Parathyroid adenoma (tissue), 2 donors: Measurements from ENCODE around the gene NHERF1.

ENCODE experiments used
- H2AFZ ChIP-seq: fragments of 300-600 bp; sonication (generic); one replicate; pipeline ENCODE4 v1.7.0; 2017; ENCODE audit warnings: antibody characterized with exemption, mild to moderate bottlenecking
- H3K27ac ChIP-seq: fragments of 300-600 bp; sonication (generic); one replicate; pipeline ENCODE4 v1.7.0; 2017
- H3K27me3 ChIP-seq: fragments of 300-600 bp; sonication (generic); one replicate; pipeline ENCODE4 v1.7.0; 2017; ENCODE audit warnings: low read length; ENCODE audit not compliant: control insufficient read depth, insufficient read depth
- H3K36me3 ChIP-seq: fragments of 300-600 bp; sonication (generic); one replicate; pipeline ENCODE4 v1.7.0; 2017; ENCODE audit warnings: low read length; ENCODE audit not compliant: control insufficient read depth, insufficient read depth
- H3K4me1 ChIP-seq: fragments of 300-600 bp; sonication (generic); one replicate; pipeline ENCODE4 v1.7.0; 2017; ENCODE audit warnings: control low read depth
- H3K4me2 ChIP-seq: fragments of 300-600 bp; sonication (generic); one replicate; pipeline ENCODE4 v1.7.0; 2017; ENCODE audit warnings: low read length
- H3K4me3 ChIP-seq: fragments of 300-600 bp; sonication (generic); one replicate; pipeline ENCODE4 v1.7.0; 2017; ENCODE audit warnings: low read depth, low read length
- H3K79me2 ChIP-seq: fragments of 300-600 bp; sonication (generic); one replicate; pipeline ENCODE4 v1.7.0; 2017; ENCODE audit warnings: control low read depth
- H3K9ac ChIP-seq: fragments of 300-600 bp; sonication (generic); one replicate; pipeline ENCODE4 v1.7.0; 2017; ENCODE audit warnings: mild to moderate bottlenecking
- H3K9me3 ChIP-seq: fragments of 300-600 bp; sonication (generic); one replicate; pipeline ENCODE4 v1.7.0; 2017; ENCODE audit warnings: low read length; ENCODE audit not compliant: control insufficient read depth
- TF ChIP-seq, protein P1 (sequence below): fragments of 300-600 bp; sonication (generic); IDR thresholded peaks from one replicate; pipeline ENCODE4 v1.7.0; 2017; ENCODE audit warnings: antibody characterized with exemption, mild to moderate bottlenecking
- donor health status: primary hyperparathyroidism.

The NHERF1 gene

DNA sequence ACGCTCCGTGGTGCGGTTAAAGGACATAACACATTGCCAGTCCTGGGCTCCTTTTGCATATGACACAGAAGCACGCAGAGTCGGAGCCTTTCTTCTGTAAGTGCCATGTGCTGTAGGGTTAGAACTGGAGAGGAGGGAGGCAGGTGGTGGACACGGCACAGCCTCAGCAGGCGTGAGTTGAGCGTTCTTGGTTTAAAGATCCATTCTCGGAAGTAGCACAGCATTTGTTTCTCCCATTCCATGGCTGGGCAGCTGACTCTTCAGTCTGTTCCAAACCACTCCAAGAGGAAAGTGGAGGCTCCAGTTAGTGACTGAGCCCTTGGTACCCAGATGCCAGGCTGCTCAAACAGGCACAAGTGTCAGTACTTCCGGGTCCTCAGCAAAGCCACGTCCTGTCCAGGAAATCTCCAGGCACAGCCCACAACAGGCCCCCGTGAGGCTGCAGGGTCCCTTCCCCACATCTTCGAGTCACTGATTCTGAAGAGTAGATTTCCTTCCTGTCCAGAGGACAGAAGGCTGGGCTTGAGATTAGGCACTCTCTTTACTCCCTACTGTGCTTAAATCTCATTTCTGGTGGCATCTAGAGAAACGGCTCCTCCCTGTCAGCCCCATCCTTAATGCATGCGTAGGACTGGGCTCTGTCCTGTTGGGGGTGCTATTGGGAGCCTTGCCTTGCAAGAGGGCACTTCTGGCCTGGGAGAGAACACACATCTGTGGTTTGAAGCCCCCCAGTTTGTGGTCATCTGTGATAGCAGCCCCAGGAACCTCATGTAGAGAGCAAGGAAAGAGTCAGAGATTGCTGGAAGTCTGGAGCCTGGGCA, 67.3 kb downstream of the NHERF1 start:
- peaks cover 16% of the 10 kb centered on the region for H3K4me1 ChIP-seq
- peak overlapping the region; percentile 27 for H3K4me2 ChIP-seq

DNA sequence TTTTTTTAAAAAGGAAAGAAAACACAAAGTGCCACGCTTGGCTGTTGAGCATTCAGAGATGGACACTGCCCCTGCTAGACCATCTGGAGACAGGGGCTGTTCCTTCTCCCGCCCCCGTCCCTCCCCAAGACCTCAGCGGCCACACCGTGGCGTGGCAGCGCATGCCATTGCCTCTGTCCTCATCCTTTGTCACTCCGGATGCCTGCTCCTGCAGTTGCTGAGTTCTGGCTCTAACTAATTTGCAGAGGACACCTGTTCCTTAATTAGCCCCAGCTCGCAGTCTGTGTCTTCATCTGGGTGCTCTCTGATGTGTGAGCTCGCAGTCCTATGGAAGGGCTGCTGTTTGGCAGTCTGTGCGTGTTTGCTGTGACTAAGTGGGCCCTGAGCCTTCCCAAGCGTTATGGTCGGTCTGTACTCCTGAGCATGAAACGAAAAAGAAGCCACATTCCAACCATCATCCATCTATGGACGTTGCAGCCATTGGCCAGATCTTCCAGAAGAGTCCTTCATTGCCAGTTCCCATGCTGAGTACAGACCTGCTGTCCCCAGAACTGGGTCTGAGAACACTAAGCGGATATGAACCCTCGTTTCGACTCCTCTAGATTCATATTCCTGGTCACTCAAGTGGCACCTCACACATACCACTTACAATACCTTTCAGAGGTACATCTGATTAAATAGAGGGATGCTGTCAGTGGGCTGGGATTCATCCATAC, 68.6 kb downstream of the NHERF1 start:
- H3K36me3 ChIP-seq, result no peaks in the 10 kb centered on the region
- H3K79me2 ChIP-seq, result peaks cover 2% of the 10 kb centered on the region
- H3K9ac ChIP-seq, result no peak overlapping the region
- H3K27me3 ChIP-seq, result no peaks in the 10 kb centered on the region
- H3K4me2 ChIP-seq, result no peak overlapping the region
- no peak overlapping the region for H2AFZ ChIP-seq
- H3K4me3 ChIP-seq, result no peak overlapping the region
- peaks cover 16% of the 10 kb centered on the region for H3K4me1 ChIP-seq
- no peaks in the 10 kb centered on the region for H3K9me3 ChIP-seq
- TF ChIP-seq, protein P1, sequence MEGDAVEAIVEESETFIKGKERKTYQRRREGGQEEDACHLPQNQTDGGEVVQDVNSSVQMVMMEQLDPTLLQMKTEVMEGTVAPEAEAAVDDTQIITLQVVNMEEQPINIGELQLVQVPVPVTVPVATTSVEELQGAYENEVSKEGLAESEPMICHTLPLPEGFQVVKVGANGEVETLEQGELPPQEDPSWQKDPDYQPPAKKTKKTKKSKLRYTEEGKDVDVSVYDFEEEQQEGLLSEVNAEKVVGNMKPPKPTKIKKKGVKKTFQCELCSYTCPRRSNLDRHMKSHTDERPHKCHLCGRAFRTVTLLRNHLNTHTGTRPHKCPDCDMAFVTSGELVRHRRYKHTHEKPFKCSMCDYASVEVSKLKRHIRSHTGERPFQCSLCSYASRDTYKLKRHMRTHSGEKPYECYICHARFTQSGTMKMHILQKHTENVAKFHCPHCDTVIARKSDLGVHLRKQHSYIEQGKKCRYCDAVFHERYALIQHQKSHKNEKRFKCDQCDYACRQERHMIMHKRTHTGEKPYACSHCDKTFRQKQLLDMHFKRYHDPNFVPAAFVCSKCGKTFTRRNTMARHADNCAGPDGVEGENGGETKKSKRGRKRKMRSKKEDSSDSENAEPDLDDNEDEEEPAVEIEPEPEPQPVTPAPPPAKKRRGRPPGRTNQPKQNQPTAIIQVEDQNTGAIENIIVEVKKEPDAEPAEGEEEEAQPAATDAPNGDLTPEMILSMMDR, result no peak
- H3K27ac ChIP-seq, result no peak overlapping the region

More for the DNA sequence above, 67.3 kb downstream of the NHERF1 start:
- Histone ChIP-seq H3K9me3 (no peaks in the 10 kb centered on the region), H3K79me2 (peaks cover 2% of the 10 kb centered on the region), H3K9ac (no peak overlapping the region), H3K36me3 (no peaks in the 10 kb centered on the region), H3K4me3 (no peak overlapping the region), H3K27ac (no peak overlapping the region), H3K27me3 (no peaks in the 10 kb centered on the region), H2AFZ (no peak overlapping the region)
- TF ChIP-seq, protein P1, result no peak

DNA sequence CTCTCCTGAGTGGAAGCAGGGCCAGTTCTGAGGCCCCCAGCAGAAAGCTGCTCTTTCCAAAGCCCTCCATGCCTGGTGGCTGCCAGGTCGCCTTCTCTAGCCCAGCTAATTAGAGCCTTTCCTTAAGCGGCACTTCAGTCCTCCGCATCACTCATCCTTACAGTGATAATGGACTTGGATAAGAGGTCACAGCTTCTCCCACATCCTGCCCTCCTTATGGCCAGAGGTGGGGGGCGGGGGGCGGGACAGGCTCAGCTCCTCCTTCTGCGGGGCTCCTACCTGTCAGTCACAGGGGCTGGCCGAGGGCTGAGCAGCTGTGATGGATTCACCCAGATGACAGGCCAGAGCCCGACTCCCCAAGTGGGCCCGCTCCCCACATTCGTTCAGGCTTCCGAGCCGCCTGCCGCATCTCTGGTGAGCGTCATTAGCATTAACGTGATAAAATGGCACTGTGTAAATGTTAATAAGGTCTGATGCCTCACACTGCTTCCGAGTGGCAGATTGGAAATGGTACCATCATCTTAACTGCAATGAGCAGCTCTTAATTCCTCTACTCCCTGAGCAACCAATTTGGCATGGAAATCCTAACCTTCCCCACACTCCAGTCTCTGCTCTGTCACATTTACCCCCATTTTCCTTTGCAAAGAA, 70.0 kb downstream of the NHERF1 start:
- no peaks in the 10 kb centered on the region for H3K36me3 ChIP-seq
- H3K4me2 ChIP-seq, result no peak overlapping the region
- no peak overlapping the region for H2AFZ ChIP-seq
- H3K27ac ChIP-seq, result no peak overlapping the region
- H3K4me1 ChIP-seq, result peaks cover 16% of the 10 kb centered on the region
- H3K9ac ChIP-seq, result no peak overlapping the region
- TF ChIP-seq, protein P1, result no peak
- H3K9me3 ChIP-seq, result no peaks in the 10 kb centered on the region
- H3K79me2 ChIP-seq, result peaks cover 2% of the 10 kb centered on the region
- no peak overlapping the region for H3K4me3 ChIP-seq
- no peaks in the 10 kb centered on the region for H3K27me3 ChIP-seq
